K562 (cell line): ENCODE data around the gene OR8G5. TPM values are rescaled to one million over a fixed set of nuclear protein-coding genes. Genes with fewer than 3 reads are reported as not detected.

Experiments
- ATAC-seq: fragments of 200-7000 bp; cut with Tn5 transposase; 3 replicates; pipeline ENCODE4 v1.9.1; 2020; ENCODE audit warnings: moderate library complexity
- BruUV-seq: library from RNA; stranded (reverse); fragments of 400-500 nt; replicated peaks from 2 replicates; lab custom pipeline; 2021; lab: Mats Ljungman, UMichigan
- CTCF ChIA-PET: fragments of 300-600 bp; formaldehyde crosslinking; extraction: SDS; loops from one replicate; lab custom pipeline; 2021; ENCODE audit warnings: low intra/inter-chr PET ratio; lab: Yijun Ruan, JAX
- POLR2A ChIA-PET: fragments of 300-600, 350-650 bp; sonication (Branson Sonifier 250); formaldehyde crosslinking; extraction: SDS; loops from one replicate; lab custom pipeline; 2021; ENCODE audit warnings: antibody characterized with exemption, inconsistent platforms; lab: Yijun Ruan, JAX
- DNase-seq, 4 experiments: peaks; one replicate each; pipeline versions ENCODE4 v3.0.0 to v3.0.0-alpha.2; 2011 to 2018; ENCODE audit warnings: low spot score in 3 of 4, mixed read lengths in 3 of 4; ENCODE audit errors: extremely low read depth in 1 of 4
- FAIRE-seq: peaks from 2 replicates; lab custom pipeline; 2011; peaks lifted over from hg19 to GRCh38; lab: Jason Lieb, UNC
- H2AFZ ChIP-seq: 2 replicates; pipeline ENCODE4 v1.6.0; 2011; ENCODE audit warnings: low read depth, low read length, control low read depth, inconsistent platforms
- H3K27ac ChIP-seq: fragments of 200-600 bp; 3 replicates; pipeline ENCODE4 v1.8.0; 2011; ENCODE audit warnings: low read depth, mild to moderate bottlenecking, control low read depth, inconsistent platforms, low read length, moderate library complexity, mixed read lengths; ENCODE audit errors: extremely low read depth
- H3K27me3 ChIP-seq, 2 experiments: fragments of 300-600 bp in 1 of 2; 2 replicates in 1 of 2; 3 replicates in 1 of 2; pipeline versions ENCODE4 v1.6.0 to v1.8.0; 2011; ENCODE audit warnings: inconsistent platforms in 2 of 2, low read length in 2 of 2, mild to moderate bottlenecking in 1 of 2, mixed read lengths in 1 of 2, moderate library complexity in 1 of 2; ENCODE audit not compliant: control insufficient read depth in 2 of 2, insufficient read depth in 2 of 2
- H3K36me3 ChIP-seq: fragments of 300-600 bp; 3 replicates; pipeline ENCODE4 v1.8.0; 2011; ENCODE audit warnings: mild to moderate bottlenecking, low read length, inconsistent platforms; ENCODE audit not compliant: control insufficient read depth, insufficient read depth
- H3K4me1 ChIP-seq, 2 experiments: fragments of 200-600 bp in 1 of 2; replicated peaks in 1 of 2; 2 replicates in 1 of 2; 3 replicates in 1 of 2; pipeline versions ENCODE4 v1.5.1 to v1.8.0; 2011; ENCODE audit warnings: inconsistent platforms in 2 of 2, low read length in 2 of 2, mild to moderate bottlenecking in 1 of 2, mixed read lengths in 1 of 2, moderate library complexity in 1 of 2; ENCODE audit not compliant: control insufficient read depth in 2 of 2, insufficient read depth in 2 of 2
- H3K4me2 ChIP-seq: 2 replicates; pipeline ENCODE4 v1.6.1; 2011; ENCODE audit warnings: low read length, control low read depth, inconsistent platforms, mixed read lengths; ENCODE audit not compliant: insufficient read depth
- H3K4me3 ChIP-seq: fragments of 200-600 bp; sonication (generic), shearing (Covaris generic); 2 replicates; pipeline ENCODE4 v1.5.1; 2016; ENCODE audit warnings: control low read depth, inconsistent platforms
- H3K79me2 ChIP-seq: fragments of 200-600 bp; 3 replicates; pipeline ENCODE4 v1.8.0; 2011; ENCODE audit warnings: low read length, inconsistent platforms; ENCODE audit not compliant: control insufficient read depth, insufficient read depth
- H3K9ac ChIP-seq, 2 experiments: 2 replicates each; pipeline versions ENCODE4 v1.6.0 to v1.6.1; 2011; ENCODE audit warnings: low read depth in 2 of 2, low read length in 2 of 2, control low read depth in 1 of 2, inconsistent platforms in 1 of 2, mild to moderate bottlenecking in 1 of 2, mixed read lengths in 1 of 2; ENCODE audit not compliant: insufficient read depth in 1 of 2
- H3K9me1 ChIP-seq: one replicate; pipeline ENCODE4 v1.6.0; 2011; ENCODE audit warnings: inconsistent platforms, mild to moderate bottlenecking, low read length, moderate library complexity; ENCODE audit not compliant: control insufficient read depth, insufficient read depth
- H3K9me3 ChIP-seq: replicated peaks from 2 replicates; pipeline ENCODE4 v1.5.1; 2011; ENCODE audit warnings: low read depth, low read length, inconsistent platforms; ENCODE audit not compliant: control insufficient read depth, insufficient read depth
- H4K20me1 ChIP-seq: replicated peaks from 2 replicates; pipeline ENCODE4 v1.6.1; 2011; ENCODE audit warnings: low read length, inconsistent platforms, mixed read lengths; ENCODE audit not compliant: control insufficient read depth, insufficient read depth
- ELK1 ChIP-seq: sonication (generic); formaldehyde crosslinking; IDR thresholded peaks from 2 replicates; pipeline ENCODE4 v1.8.1; 2022; ENCODE audit warnings: missing genetic modification reagents
- GATA2 ChIP-seq: sonication (generic); formaldehyde crosslinking; IDR thresholded peaks from 2 replicates; pipeline ENCODE4 v1.4.0; 2020; ENCODE audit warnings: mild to moderate bottlenecking, missing genetic modification reagents
- MEF2D ChIP-seq: conservative IDR thresholded peaks from 2 replicates; pipeline ENCODE4 v1.6.1; 2016; ENCODE audit warnings: low read depth, missing genetic modification characterization, missing compliant biosample characterization
- TGIF2 ChIP-seq: sonication (generic); formaldehyde crosslinking; IDR thresholded peaks from 2 replicates; pipeline ENCODE4 v1.8.1; 2022; ENCODE audit warnings: mild to moderate bottlenecking, missing genetic modification reagents, moderate library complexity
- TRIM24 ChIP-seq, 2 experiments: fragments of 450-650 bp; IDR thresholded peaks; 2 replicates each; pipeline ENCODE4 v1.6.1; 2016
- ZNF121 ChIP-seq: sonication (generic); formaldehyde crosslinking; conservative IDR thresholded peaks from 2 replicates; pipeline ENCODE4 v1.8.0; 2022; ENCODE audit warnings: missing genetic modification reagents
- whole genome bisulfite sequencing: fragments of 100-300 bp; shearing (Covaris generic); methylation state at CpG from one replicate; pipeline ENCODE4 v1.1.6; 2016; ENCODE audit warnings: low coverage, mixed read lengths; ENCODE audit not compliant: insufficient coverage; ENCODE audit errors: missing lambda C conversion rate; 5-methylcytosine and 5-hydroxymethylcytosine counted together
- in situ Hi-C: fragments of 300-500 bp; cut with MboI; formaldehyde crosslinking; loops from 4 replicates; pipeline ENCODE4 v1.15.0; 2018; ENCODE audit warnings: inconsistent platforms, mixed read lengths
- intact Hi-C: fragments of 100-400 bp; cut with micrococcal nuclease; formaldehyde crosslinking; loops from 2 replicates; pipeline ENCODE4 v1.14.2; 2022
- polyA plus RNA-seq, 8 experiments: library from polyadenylated mRNA; depleted of rRNA in 4 of 8; stranded (reverse) in 5 of 8; unstranded in 3 of 8; fragments of >200 nt; fragmentation: Nextera tagmentation in 2 of 8; fragmentation: Illumina TruSeq in 1 of 8; extraction: Ambion mirVana in 2 of 8; extraction: Trizol in 1 of 8; gene quantifications; 2 replicates each; pipeline versions ENCODE4 v1.2.1 to v1.2.3, GENCODE V29; 2011 to 2014; ENCODE audit warnings: inconsistent platforms in 1 of 8, missing spikeins in 1 of 8
- total RNA-seq, 7 experiments: library from RNA; depleted of rRNA in 6 of 7; stranded (reverse); fragments of >200 nt in 6 of 7; fragmentation: Illumina TruSeq in 2 of 7; extraction: Trizol in 2 of 7; gene quantifications; 2 replicates each; pipeline versions ENCODE4 v1.2.1 to v1.2.3, GENCODE V29; 2011 to 2021; ENCODE audit warnings: low replicate concordance in 1 of 7
- TF ChIP-seq, protein P1 (sequence below): sonication (generic); formaldehyde crosslinking; IDR thresholded peaks from 2 replicates; pipeline ENCODE4 v1.8.1; 2023; ENCODE audit warnings: missing genetic modification reagents, mild to moderate bottlenecking, borderline replicate concordance
- TF ChIP-seq, protein P2 (sequence below): conservative IDR thresholded peaks from 2 replicates; pipeline ENCODE4 v1.6.1; 2011; ENCODE audit warnings: low read depth, mild to moderate bottlenecking, low read length; ENCODE audit not compliant: control insufficient read depth
- TF ChIP-seq, protein P3 (sequence below): IDR thresholded peaks from 3 replicates; pipeline ENCODE4 v1.6.1; 2011; ENCODE audit warnings: borderline replicate concordance, mild to moderate bottlenecking, moderate library complexity; ENCODE audit not compliant: insufficient read length; ENCODE audit errors: extremely low read depth
- TF ChIP-seq, protein P4 (sequence below): sonication (generic); IDR thresholded peaks from 2 replicates; pipeline ENCODE4 v1.6.1; 2016

The OR8G5 gene
- total and polyA plus RNA-seq, 9 of the 15 experiments (the other 6 are each of a cell fraction or from before 2014, with no cell fraction given) = 0.18 to 3.8 (median 1.7) TPM

GRCh38 chr11:124276081-124276480, 19.9 kb downstream of the OR8G5 start:
- H3K4me1 ChIP-seq = peaks cover 6 to 13% of the 10 kb centered on the region in 2 experiments
- ChIA-PET POLR2A (interaction anchor here (1.3 kb wide), 1 partner anchor 11 kb away, joined by 4 read pairs; no protein-coding TSS in a partner anchor), CTCF (no interaction called here)
- no peak overlapping the region for H2AFZ ChIP-seq
- peaks cover 5% of the 10 kb centered on the region; the same call in 1 of the 2 replicates for H3K9me3 ChIP-seq
- BruUV-seq = no TSS peak
- H3K4me3 ChIP-seq = no peak overlapping the region
- DNase-seq = peak in 2 of 4 experiments; percentile 30 to 71
- H3K27me3 ChIP-seq = no peaks in the 10 kb centered on the region
- H4K20me1 ChIP-seq = no peaks in the 10 kb centered on the region
- peak overlapping the region; percentile 45; the same call in 1 of the 3 replicates for H3K27ac ChIP-seq
- H3K9ac ChIP-seq = no peak overlapping the region
- no peaks in the 10 kb centered on the region for H3K79me2 ChIP-seq
- intact Hi-C loops = loop anchor here (2.0 to 5.0 kb wide), 3 partner anchors 69 to 204 kb away; no protein-coding TSS in a partner anchor
- FAIRE-seq = peak; percentile 80
- H3K9me1 ChIP-seq = no peaks in the 10 kb centered on the region
- peaks cover 3% of the 10 kb centered on the region; the same call in 1 of the 3 replicates for H3K36me3 ChIP-seq
- in situ Hi-C loops = no loop called here
- H3K4me2 ChIP-seq = peak overlapping the region; percentile 7
- ATAC-seq = peak; percentile 61
- 0% methylated on average over 1 of the region's 1 CpG for WGBS
- TF ChIP-seq MEF2D (tag) (no peak; the same call in 1 of the 2 replicates), TGIF2 (CRISPR knock-in tag) (no peak), ZNF121 (CRISPR knock-in tag) (no peak), ELK1 (CRISPR knock-in tag) (no peak), GATA2 (CRISPR knock-in tag) (peak; percentile 65; the same call in 1 of the 2 replicates), TRIM24 (IDR thresholded peaks at IDR 0.05) (peak; percentile 84 to 90)
- TF ChIP-seq, protein P1, sequence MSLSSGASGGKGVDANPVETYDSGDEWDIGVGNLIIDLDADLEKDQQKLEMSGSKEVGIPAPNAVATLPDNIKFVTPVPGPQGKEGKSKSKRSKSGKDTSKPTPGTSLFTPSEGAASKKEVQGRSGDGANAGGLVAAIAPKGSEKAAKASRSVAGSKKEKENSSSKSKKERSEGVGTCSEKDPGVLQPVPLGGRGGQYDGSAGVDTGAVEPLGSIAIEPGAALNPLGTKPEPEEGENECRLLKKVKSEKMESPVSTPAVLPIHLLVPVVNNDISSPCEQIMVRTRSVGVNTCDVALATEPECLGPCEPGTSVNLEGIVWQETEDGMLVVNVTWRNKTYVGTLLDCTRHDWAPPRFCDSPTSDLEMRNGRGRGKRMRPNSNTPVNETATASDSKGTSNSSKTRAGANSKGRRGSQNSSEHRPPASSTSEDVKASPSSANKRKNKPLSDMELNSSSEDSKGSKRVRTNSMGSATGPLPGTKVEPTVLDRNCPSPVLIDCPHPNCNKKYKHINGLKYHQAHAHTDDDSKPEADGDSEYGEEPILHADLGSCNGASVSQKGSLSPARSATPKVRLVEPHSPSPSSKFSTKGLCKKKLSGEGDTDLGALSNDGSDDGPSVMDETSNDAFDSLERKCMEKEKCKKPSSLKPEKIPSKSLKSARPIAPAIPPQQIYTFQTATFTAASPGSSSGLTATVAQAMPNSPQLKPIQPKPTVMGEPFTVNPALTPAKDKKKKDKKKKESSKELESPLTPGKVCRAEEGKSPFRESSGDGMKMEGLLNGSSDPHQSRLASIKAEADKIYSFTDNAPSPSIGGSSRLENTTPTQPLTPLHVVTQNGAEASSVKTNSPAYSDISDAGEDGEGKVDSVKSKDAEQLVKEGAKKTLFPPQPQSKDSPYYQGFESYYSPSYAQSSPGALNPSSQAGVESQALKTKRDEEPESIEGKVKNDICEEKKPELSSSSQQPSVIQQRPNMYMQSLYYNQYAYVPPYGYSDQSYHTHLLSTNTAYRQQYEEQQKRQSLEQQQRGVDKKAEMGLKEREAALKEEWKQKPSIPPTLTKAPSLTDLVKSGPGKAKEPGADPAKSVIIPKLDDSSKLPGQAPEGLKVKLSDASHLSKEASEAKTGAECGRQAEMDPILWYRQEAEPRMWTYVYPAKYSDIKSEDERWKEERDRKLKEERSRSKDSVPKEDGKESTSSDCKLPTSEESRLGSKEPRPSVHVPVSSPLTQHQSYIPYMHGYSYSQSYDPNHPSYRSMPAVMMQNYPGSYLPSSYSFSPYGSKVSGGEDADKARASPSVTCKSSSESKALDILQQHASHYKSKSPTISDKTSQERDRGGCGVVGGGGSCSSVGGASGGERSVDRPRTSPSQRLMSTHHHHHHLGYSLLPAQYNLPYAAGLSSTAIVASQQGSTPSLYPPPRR (CRISPR knock-in tag) = no peak
- TF ChIP-seq, protein P2, sequence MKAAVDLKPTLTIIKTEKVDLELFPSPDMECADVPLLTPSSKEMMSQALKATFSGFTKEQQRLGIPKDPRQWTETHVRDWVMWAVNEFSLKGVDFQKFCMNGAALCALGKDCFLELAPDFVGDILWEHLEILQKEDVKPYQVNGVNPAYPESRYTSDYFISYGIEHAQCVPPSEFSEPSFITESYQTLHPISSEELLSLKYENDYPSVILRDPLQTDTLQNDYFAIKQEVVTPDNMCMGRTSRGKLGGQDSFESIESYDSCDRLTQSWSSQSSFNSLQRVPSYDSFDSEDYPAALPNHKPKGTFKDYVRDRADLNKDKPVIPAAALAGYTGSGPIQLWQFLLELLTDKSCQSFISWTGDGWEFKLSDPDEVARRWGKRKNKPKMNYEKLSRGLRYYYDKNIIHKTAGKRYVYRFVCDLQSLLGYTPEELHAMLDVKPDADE = no peak
- TF ChIP-seq, protein P3, sequence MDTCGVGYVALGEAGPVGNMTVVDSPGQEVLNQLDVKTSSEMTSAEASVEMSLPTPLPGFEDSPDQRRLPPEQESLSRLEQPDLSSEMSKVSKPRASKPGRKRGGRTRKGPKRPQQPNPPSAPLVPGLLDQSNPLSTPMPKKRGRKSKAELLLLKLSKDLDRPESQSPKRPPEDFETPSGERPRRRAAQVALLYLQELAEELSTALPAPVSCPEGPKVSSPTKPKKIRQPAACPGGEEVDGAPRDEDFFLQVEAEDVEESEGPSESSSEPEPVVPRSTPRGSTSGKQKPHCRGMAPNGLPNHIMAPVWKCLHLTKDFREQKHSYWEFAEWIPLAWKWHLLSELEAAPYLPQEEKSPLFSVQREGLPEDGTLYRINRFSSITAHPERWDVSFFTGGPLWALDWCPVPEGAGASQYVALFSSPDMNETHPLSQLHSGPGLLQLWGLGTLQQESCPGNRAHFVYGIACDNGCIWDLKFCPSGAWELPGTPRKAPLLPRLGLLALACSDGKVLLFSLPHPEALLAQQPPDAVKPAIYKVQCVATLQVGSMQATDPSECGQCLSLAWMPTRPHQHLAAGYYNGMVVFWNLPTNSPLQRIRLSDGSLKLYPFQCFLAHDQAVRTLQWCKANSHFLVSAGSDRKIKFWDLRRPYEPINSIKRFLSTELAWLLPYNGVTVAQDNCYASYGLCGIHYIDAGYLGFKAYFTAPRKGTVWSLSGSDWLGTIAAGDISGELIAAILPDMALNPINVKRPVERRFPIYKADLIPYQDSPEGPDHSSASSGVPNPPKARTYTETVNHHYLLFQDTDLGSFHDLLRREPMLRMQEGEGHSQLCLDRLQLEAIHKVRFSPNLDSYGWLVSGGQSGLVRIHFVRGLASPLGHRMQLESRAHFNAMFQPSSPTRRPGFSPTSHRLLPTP = no peak
- TF ChIP-seq, protein P4, sequence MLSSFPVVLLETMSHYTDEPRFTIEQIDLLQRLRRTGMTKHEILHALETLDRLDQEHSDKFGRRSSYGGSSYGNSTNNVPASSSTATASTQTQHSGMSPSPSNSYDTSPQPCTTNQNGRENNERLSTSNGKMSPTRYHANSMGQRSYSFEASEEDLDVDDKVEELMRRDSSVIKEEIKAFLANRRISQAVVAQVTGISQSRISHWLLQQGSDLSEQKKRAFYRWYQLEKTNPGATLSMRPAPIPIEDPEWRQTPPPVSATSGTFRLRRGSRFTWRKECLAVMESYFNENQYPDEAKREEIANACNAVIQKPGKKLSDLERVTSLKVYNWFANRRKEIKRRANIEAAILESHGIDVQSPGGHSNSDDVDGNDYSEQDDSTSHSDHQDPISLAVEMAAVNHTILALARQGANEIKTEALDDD = peak; percentile 94
